ES-I3 (cell line): ENCODE results near the gene PDE4B.

Source experiments
- H3K36me3 ChIP-seq: 2 replicates; pipeline ENCODE4 v1.6.1; 2013; ENCODE audit warnings: mild to moderate bottlenecking, low read length, control low read depth, moderate library complexity; ENCODE audit not compliant: insufficient read depth
- H3K4me1 ChIP-seq: 2 replicates; pipeline ENCODE4 v1.6.1; 2013; ENCODE audit warnings: mild to moderate bottlenecking, control low read depth, low read length; ENCODE audit not compliant: insufficient read depth
- H3K9ac ChIP-seq: 2 replicates; pipeline ENCODE4 v1.6.1; 2013; ENCODE audit warnings: low read depth, mild to moderate bottlenecking, low read length, moderate library complexity
- H3K9me3 ChIP-seq: 2 replicates; pipeline ENCODE4 v1.6.1; 2013; ENCODE audit warnings: mild to moderate bottlenecking, low read length, moderate library complexity; ENCODE audit not compliant: control insufficient read depth, insufficient read depth

The PDE4B gene

GRCh38 chr1:66300972-66301451, 508.3 kb downstream of the PDE4B start:
- Histone ChIP-seq H3K4me1 (no peaks in the 10 kb centered on the region), H3K36me3 (no peaks in the 10 kb centered on the region), H3K9me3 (no peaks in the 10 kb centered on the region), H3K9ac (no peak overlapping the region)

GRCh38 chr1:66302184-66302742, 509.6 kb downstream of the PDE4B start:
- no peaks in the 10 kb centered on the region for H3K9me3 ChIP-seq
- no peak overlapping the region for H3K9ac ChIP-seq
- no peaks in the 10 kb centered on the region for H3K4me1 ChIP-seq
- no peaks in the 10 kb centered on the region for H3K36me3 ChIP-seq

- Histone ChIP-seq H3K9me3 (no peaks in the 10 kb centered on the region), H3K9ac (no peak overlapping the region), H3K4me1 (no peaks in the 10 kb centered on the region), H3K36me3 (no peaks in the 10 kb centered on the region)
Measured at GRCh38 chr1:66302815-66303214, 510.1 kb downstream of the PDE4B start.

GRCh38 chr1:66303646-66304045, 511.0 kb downstream of the PDE4B start:
- Histone ChIP-seq H3K9me3 (no peaks in the 10 kb centered on the region), H3K4me1 (no peaks in the 10 kb centered on the region), H3K9ac (no peak overlapping the region)

GRCh38 chr1:66304128-66304527, 511.4 kb downstream of the PDE4B start:
- Histone ChIP-seq H3K9me3 (no peaks in the 10 kb centered on the region), H3K9ac (no peak overlapping the region), H3K4me1 (no peaks in the 10 kb centered on the region), H3K36me3 (no peaks in the 10 kb centered on the region)

More at GRCh38 chr1:66303646-66304045, 511.0 kb downstream of the PDE4B start:
- no peaks in the 10 kb centered on the region for H3K36me3 ChIP-seq

GRCh38 chr1:66305927-66306326, 513.2 kb downstream of the PDE4B start:
- no peaks in the 10 kb centered on the region for H3K9me3 ChIP-seq

GRCh38 chr1:66309006-66309741, 516.5 kb downstream of the PDE4B start:
- Histone ChIP-seq H3K9ac (no peak overlapping the region), H3K36me3 (no peaks in the 10 kb centered on the region; the same call in 1 of the 2 replicates), H3K4me1 (no peaks in the 10 kb centered on the region), H3K9me3 (peaks cover 4% of the 10 kb centered on the region)

More at GRCh38 chr1:66305927-66306326, 513.2 kb downstream of the PDE4B start:
- Histone ChIP-seq H3K9ac (no peak overlapping the region), H3K36me3 (no peaks in the 10 kb centered on the region), H3K4me1 (no peaks in the 10 kb centered on the region)

- H3K9ac ChIP-seq: no peak overlapping the region
- no peaks in the 10 kb centered on the region; the same call in 1 of the 2 replicates for H3K36me3 ChIP-seq
- peaks cover 4% of the 10 kb centered on the region for H3K9me3 ChIP-seq
- H3K4me1 ChIP-seq: no peaks in the 10 kb centered on the region
Measured at GRCh38 chr1:66311092-66311491, 518.4 kb downstream of the PDE4B start.

GRCh38 chr1:66311628-66312027, 518.9 kb downstream of the PDE4B start:
- Histone ChIP-seq H3K4me1 (no peaks in the 10 kb centered on the region), H3K9me3 (peaks cover 4% of the 10 kb centered on the region), H3K9ac (no peak overlapping the region), H3K36me3 (no peaks in the 10 kb centered on the region; the same call in 1 of the 2 replicates)

- H3K9me3 ChIP-seq: peaks cover 4% of the 10 kb centered on the region
- no peaks in the 10 kb centered on the region for H3K4me1 ChIP-seq
- H3K9ac ChIP-seq: no peak overlapping the region
- no peaks in the 10 kb centered on the region; the same call in 1 of the 2 replicates for H3K36me3 ChIP-seq
Measured at GRCh38 chr1:66312271-66312990, 519.7 kb downstream of the PDE4B start.

GRCh38 chr1:66313429-66313828, 520.7 kb downstream of the PDE4B start:
- H3K4me1 ChIP-seq: no peaks in the 10 kb centered on the region
- H3K36me3 ChIP-seq: no peaks in the 10 kb centered on the region; the same call in 1 of the 2 replicates
- H3K9ac ChIP-seq: no peak overlapping the region
- H3K9me3 ChIP-seq: peaks cover 4% of the 10 kb centered on the region

GRCh38 chr1:66315671-66316070, 523.0 kb downstream of the PDE4B start:
- peaks cover 4% of the 10 kb centered on the region for H3K9me3 ChIP-seq

GRCh38 chr1:66316464-66317247, 524.0 kb downstream of the PDE4B start:
- no peaks in the 10 kb centered on the region; the same call in 1 of the 2 replicates for H3K36me3 ChIP-seq

More at GRCh38 chr1:66315671-66316070, 523.0 kb downstream of the PDE4B start:
- Histone ChIP-seq H3K36me3 (no peaks in the 10 kb centered on the region; the same call in 1 of the 2 replicates), H3K4me1 (no peaks in the 10 kb centered on the region), H3K9ac (no peak overlapping the region)

GRCh38 chr1:66317248-66317515, 524.5 kb downstream of the PDE4B start:
- peaks cover 3% of the 10 kb centered on the region for H3K9me3 ChIP-seq
- no peak overlapping the region for H3K9ac ChIP-seq

More at GRCh38 chr1:66316464-66317247, 524.0 kb downstream of the PDE4B start:
- H3K9me3 ChIP-seq: peaks cover 4% of the 10 kb centered on the region
- H3K4me1 ChIP-seq: no peaks in the 10 kb centered on the region
- no peak overlapping the region for H3K9ac ChIP-seq

More at GRCh38 chr1:66317248-66317515, 524.5 kb downstream of the PDE4B start:
- Histone ChIP-seq H3K36me3 (no peaks in the 10 kb centered on the region; the same call in 1 of the 2 replicates), H3K4me1 (no peaks in the 10 kb centered on the region)
